Measurements from ENCODE around the gene GGN. TPM values are rescaled to one million over a fixed set of nuclear protein-coding genes. Genes with fewer than 3 reads are reported as not detected.
A peak's percentile ranks its signal among the peaks of the same experiment; 100 is the strongest.

The GGN gene
- total and polyA plus RNA-seq, 9 of the 15 experiments (the other 6 are each of a cell fraction or from before 2014, with no cell fraction given), result 0.15 to 0.33 TPM; not detected in 7

- TF ChIP-seq NR0B1 (IDR thresholded peaks at IDR 0.05; ENCODE audit: partially characterized antibody) (no peak), CHD2 (IDR thresholded peaks at IDR 0.05; ENCODE audit: low read depth, low read length) (no peak), ZNF134 (CRISPR knock-in tag; conservative IDR thresholded peaks at IDR 0.05) (no peak), RBM25 (IDR thresholded peaks at IDR 0.05; ENCODE audit: low read depth, low read length, severe bottlenecking) (no peak), PURB (CRISPR knock-in tag; IDR thresholded peaks at IDR 0.05; ENCODE audit: low read depth) (no peak), TAL1 (IDR thresholded peaks at IDR 0.05) (no peak), ZNF511 (CRISPR knock-in tag; IDR thresholded peaks at IDR 0.05) (no peak), ZKSCAN1 (IDR thresholded peaks at IDR 0.05; ENCODE audit: low read depth, low read length) (0 out of 2 replicates have a peak, but pooled peaks have one; percentile 4), RBM15 (IDR thresholded peaks at IDR 0.05; ENCODE audit: insufficient read depth, low read length) (no peak), NR4A1 (CRISPR knock-in tag; IDR thresholded peaks at IDR 0.05) (no peak), NR4A1 (tag; IDR thresholded peaks at IDR 0.05) (no peak)
- TF ChIP-seq, protein P1, sequence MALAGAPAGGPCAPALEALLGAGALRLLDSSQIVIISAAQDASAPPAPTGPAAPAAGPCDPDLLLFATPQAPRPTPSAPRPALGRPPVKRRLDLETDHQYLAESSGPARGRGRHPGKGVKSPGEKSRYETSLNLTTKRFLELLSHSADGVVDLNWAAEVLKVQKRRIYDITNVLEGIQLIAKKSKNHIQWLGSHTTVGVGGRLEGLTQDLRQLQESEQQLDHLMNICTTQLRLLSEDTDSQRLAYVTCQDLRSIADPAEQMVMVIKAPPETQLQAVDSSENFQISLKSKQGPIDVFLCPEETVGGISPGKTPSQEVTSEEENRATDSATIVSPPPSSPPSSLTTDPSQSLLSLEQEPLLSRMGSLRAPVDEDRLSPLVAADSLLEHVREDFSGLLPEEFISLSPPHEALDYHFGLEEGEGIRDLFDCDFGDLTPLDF (CRISPR knock-in tag; IDR thresholded peaks at IDR 0.05), result no peak
- TF ChIP-seq, protein P2, sequence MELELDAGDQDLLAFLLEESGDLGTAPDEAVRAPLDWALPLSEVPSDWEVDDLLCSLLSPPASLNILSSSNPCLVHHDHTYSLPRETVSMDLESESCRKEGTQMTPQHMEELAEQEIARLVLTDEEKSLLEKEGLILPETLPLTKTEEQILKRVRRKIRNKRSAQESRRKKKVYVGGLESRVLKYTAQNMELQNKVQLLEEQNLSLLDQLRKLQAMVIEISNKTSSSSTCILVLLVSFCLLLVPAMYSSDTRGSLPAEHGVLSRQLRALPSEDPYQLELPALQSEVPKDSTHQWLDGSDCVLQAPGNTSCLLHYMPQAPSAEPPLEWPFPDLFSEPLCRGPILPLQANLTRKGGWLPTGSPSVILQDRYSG (tag; conservative IDR thresholded peaks at IDR 0.05; ENCODE audit: low read depth), result no peak
- TF ChIP-seq, protein P3, sequence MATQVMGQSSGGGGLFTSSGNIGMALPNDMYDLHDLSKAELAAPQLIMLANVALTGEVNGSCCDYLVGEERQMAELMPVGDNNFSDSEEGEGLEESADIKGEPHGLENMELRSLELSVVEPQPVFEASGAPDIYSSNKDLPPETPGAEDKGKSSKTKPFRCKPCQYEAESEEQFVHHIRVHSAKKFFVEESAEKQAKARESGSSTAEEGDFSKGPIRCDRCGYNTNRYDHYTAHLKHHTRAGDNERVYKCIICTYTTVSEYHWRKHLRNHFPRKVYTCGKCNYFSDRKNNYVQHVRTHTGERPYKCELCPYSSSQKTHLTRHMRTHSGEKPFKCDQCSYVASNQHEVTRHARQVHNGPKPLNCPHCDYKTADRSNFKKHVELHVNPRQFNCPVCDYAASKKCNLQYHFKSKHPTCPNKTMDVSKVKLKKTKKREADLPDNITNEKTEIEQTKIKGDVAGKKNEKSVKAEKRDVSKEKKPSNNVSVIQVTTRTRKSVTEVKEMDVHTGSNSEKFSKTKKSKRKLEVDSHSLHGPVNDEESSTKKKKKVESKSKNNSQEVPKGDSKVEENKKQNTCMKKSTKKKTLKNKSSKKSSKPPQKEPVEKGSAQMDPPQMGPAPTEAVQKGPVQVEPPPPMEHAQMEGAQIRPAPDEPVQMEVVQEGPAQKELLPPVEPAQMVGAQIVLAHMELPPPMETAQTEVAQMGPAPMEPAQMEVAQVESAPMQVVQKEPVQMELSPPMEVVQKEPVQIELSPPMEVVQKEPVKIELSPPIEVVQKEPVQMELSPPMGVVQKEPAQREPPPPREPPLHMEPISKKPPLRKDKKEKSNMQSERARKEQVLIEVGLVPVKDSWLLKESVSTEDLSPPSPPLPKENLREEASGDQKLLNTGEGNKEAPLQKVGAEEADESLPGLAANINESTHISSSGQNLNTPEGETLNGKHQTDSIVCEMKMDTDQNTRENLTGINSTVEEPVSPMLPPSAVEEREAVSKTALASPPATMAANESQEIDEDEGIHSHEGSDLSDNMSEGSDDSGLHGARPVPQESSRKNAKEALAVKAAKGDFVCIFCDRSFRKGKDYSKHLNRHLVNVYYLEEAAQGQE (IDR thresholded peaks at IDR 0.05; ENCODE audit: borderline replicate concordance), result no peak
- TF ChIP-seq, protein P3 (CRISPR knock-in tag; IDR thresholded peaks at IDR 0.05; ENCODE audit: low read depth), result no peak
These were observed 51.7 kb downstream of the GGN start (continued) for GRCh38 chr19:38335949-38336637.

Data from K562 (cell line).